Fibroblast of lung (primary cell): ENCODE measurements around the gene SLC6A2. TPM values are rescaled to one million over a fixed set of nuclear protein-coding genes. Genes with fewer than 3 reads are reported as not detected.

ENCODE experiments used
- DNase-seq, 2 donors: peaks; one replicate each; pipeline versions ENCODE4 v3.0.0 to v3.0.0-alpha.2; 2010; ENCODE audit warnings: low read depth in 2 of 2
- H2AFZ ChIP-seq: 2 replicates; pipeline ENCODE4 v1.5.1; 2012; ENCODE audit warnings: low read length, control low read depth, inconsistent platforms
- H3K27ac ChIP-seq: 2 replicates; pipeline ENCODE4 v1.5.1; 2011; ENCODE audit warnings: low read length, control low read depth; ENCODE audit not compliant: insufficient read depth
- H3K27me3 ChIP-seq: 2 replicates; pipeline ENCODE4 v1.5.1; 2011; ENCODE audit warnings: mild to moderate bottlenecking, low read length; ENCODE audit not compliant: control insufficient read depth, insufficient read depth
- H3K36me3 ChIP-seq: 2 replicates; pipeline ENCODE4 v1.5.1; 2011; ENCODE audit warnings: low read length; ENCODE audit not compliant: control insufficient read depth, insufficient read depth
- H3K4me1 ChIP-seq: 2 replicates; pipeline ENCODE4 v1.5.1; 2011; ENCODE audit warnings: low read length; ENCODE audit not compliant: control insufficient read depth, insufficient read depth; ENCODE audit errors: extremely low read depth
- H3K4me2 ChIP-seq: 2 replicates; pipeline ENCODE4 v1.5.1; 2011; ENCODE audit warnings: low read length, control low read depth; ENCODE audit not compliant: insufficient read depth; ENCODE audit errors: extremely low read depth
- H3K4me3 ChIP-seq, 4 experiments: fragments of 200-600 bp in 1 of 4; sonication (generic) in 1 of 4; replicated peaks in 1 of 4; 2 replicates each; pipeline ENCODE4 v1.5.1; 2011 to 2016; ENCODE audit warnings: low read length in 4 of 4, low read depth in 3 of 4, mild to moderate bottlenecking in 3 of 4, control low read depth in 2 of 4, inconsistent platforms in 1 of 4, mixed read lengths in 1 of 4; ENCODE audit not compliant: insufficient read depth in 1 of 4; ENCODE audit errors: control extremely low read depth in 1 of 4
- H3K79me2 ChIP-seq: 2 replicates; pipeline ENCODE4 v1.5.1; 2012; ENCODE audit warnings: mild to moderate bottlenecking, low read length, inconsistent platforms; ENCODE audit not compliant: control insufficient read depth, insufficient read depth
- H3K9ac ChIP-seq: 2 replicates; pipeline ENCODE4 v1.5.1; 2011; ENCODE audit warnings: mild to moderate bottlenecking, low read length, control low read depth; ENCODE audit not compliant: insufficient read depth
- H3K9me3 ChIP-seq: 2 replicates; pipeline ENCODE4 v1.5.1; 2012; ENCODE audit warnings: low read depth, low read length; ENCODE audit not compliant: control insufficient read depth, insufficient read depth
- H4K20me1 ChIP-seq: 2 replicates; pipeline ENCODE4 v1.5.1; 2011; ENCODE audit warnings: low read length; ENCODE audit not compliant: control insufficient read depth, insufficient read depth; ENCODE audit errors: extremely low read depth
- EZH2 ChIP-seq: IDR thresholded peaks from 2 replicates; pipeline ENCODE4 v1.5.1; 2012; ENCODE audit warnings: low read length, control low read depth, mild to moderate bottlenecking; ENCODE audit errors: missing control alignments
- polyA plus RNA-seq, 2 donors: library from polyadenylated mRNA; depleted of rRNA in 1 of 2; stranded (reverse) in 1 of 2; unstranded in 1 of 2; fragments of >200 nt; gene quantifications; 2 replicates each; pipeline ENCODE4 v1.2.1, GENCODE V29; 2011 to 2012; ENCODE audit warnings: missing spikeins in 1 of 2
- total RNA-seq: library from RNA; depleted of rRNA; stranded (reverse); fragments of >200 nt; gene quantifications from 2 replicates; pipeline ENCODE4 v1.2.1, GENCODE V29; 2014
- TF ChIP-seq, protein P1 (sequence below), 2 donors: IDR thresholded peaks in 1 of 2; conservative IDR thresholded peaks in 1 of 2; 1 replicate in 1 of 2; 2 replicates in 1 of 2; pipeline ENCODE4 v1.5.1; 2011 to 2012; ENCODE audit warnings: low read length in 2 of 2, control low read depth in 1 of 2, inconsistent platforms in 1 of 2, low read depth in 1 of 2, mild to moderate bottlenecking in 1 of 2

The SLC6A2 gene
- total and polyA plus RNA-seq, 2 donors (not counting 1 experiment from before 2014, with no cell fraction given) = not detected

GRCh38 chr16:55695595-55695994 lies 39.8 kb downstream of the SLC6A2 start:
- DNase-seq = no peak
- no peak overlapping the region for H3K4me2 ChIP-seq
- no peaks in the 10 kb centered on the region for H3K4me1 ChIP-seq
- H2AFZ ChIP-seq = no peak overlapping the region
- H3K79me2 ChIP-seq = no peaks in the 10 kb centered on the region
- no peaks in the 10 kb centered on the region for H3K36me3 ChIP-seq
- no peak overlapping the region for H3K9ac ChIP-seq
- no peaks in the 10 kb centered on the region for H3K9me3 ChIP-seq
- H3K27me3 ChIP-seq = no peaks in the 10 kb centered on the region
- H3K4me3 ChIP-seq = no peak overlapping the region
- H4K20me1 ChIP-seq = no peaks in the 10 kb centered on the region
- H3K27ac ChIP-seq = no peak overlapping the region
- TF ChIP-seq, protein P1, sequence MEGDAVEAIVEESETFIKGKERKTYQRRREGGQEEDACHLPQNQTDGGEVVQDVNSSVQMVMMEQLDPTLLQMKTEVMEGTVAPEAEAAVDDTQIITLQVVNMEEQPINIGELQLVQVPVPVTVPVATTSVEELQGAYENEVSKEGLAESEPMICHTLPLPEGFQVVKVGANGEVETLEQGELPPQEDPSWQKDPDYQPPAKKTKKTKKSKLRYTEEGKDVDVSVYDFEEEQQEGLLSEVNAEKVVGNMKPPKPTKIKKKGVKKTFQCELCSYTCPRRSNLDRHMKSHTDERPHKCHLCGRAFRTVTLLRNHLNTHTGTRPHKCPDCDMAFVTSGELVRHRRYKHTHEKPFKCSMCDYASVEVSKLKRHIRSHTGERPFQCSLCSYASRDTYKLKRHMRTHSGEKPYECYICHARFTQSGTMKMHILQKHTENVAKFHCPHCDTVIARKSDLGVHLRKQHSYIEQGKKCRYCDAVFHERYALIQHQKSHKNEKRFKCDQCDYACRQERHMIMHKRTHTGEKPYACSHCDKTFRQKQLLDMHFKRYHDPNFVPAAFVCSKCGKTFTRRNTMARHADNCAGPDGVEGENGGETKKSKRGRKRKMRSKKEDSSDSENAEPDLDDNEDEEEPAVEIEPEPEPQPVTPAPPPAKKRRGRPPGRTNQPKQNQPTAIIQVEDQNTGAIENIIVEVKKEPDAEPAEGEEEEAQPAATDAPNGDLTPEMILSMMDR (conservative IDR thresholded peaks at IDR 0.05 in 1 of 2, IDR thresholded peaks at IDR 0.05 in 1 of 2; ENCODE audit: low read depth in 1 of 2, low read length in 2 of 2) = no peak
- TF ChIP-seq EZH2 = no peak

GRCh38 chr16:55697867-55698266 lies 42.1 kb downstream of the SLC6A2 start:
- H4K20me1 ChIP-seq = no peaks in the 10 kb centered on the region
- H3K27me3 ChIP-seq = no peaks in the 10 kb centered on the region
- no peaks in the 10 kb centered on the region for H3K36me3 ChIP-seq
- no peak overlapping the region for H3K4me2 ChIP-seq
- H3K27ac ChIP-seq = no peak overlapping the region
- TF ChIP-seq, protein P1 (conservative IDR thresholded peaks at IDR 0.05 in 1 of 2, IDR thresholded peaks at IDR 0.05 in 1 of 2; ENCODE audit: low read depth in 1 of 2, low read length in 2 of 2) = no peak
- no peak for TF ChIP-seq EZH2
- no peak overlapping the region for H3K9ac ChIP-seq
- H3K4me3 ChIP-seq = no peak overlapping the region
- DNase-seq = no peak
- no peaks in the 10 kb centered on the region for H3K9me3 ChIP-seq
- H2AFZ ChIP-seq = no peak overlapping the region
- no peaks in the 10 kb centered on the region for H3K4me1 ChIP-seq
- H3K79me2 ChIP-seq = no peaks in the 10 kb centered on the region

GRCh38 chr16:55698331-55698730 lies 42.5 kb downstream of the SLC6A2 start:
- no peaks in the 10 kb centered on the region for H3K9me3 ChIP-seq
- H4K20me1 ChIP-seq = no peaks in the 10 kb centered on the region
- H3K27me3 ChIP-seq = no peaks in the 10 kb centered on the region
- H3K4me1 ChIP-seq = no peaks in the 10 kb centered on the region
- H3K4me3 ChIP-seq = no peak overlapping the region
- no peaks in the 10 kb centered on the region for H3K36me3 ChIP-seq
- no peak overlapping the region for H3K4me2 ChIP-seq
- TF ChIP-seq, protein P1 (conservative IDR thresholded peaks at IDR 0.05 in 1 of 2, IDR thresholded peaks at IDR 0.05 in 1 of 2; ENCODE audit: low read depth in 1 of 2, low read length in 2 of 2) = no peak
- TF ChIP-seq EZH2 = no peak
- H3K9ac ChIP-seq = no peak overlapping the region
- no peak overlapping the region for H3K27ac ChIP-seq
- H2AFZ ChIP-seq = no peak overlapping the region
- no peak for DNase-seq
- H3K79me2 ChIP-seq = no peaks in the 10 kb centered on the region
